Transverse colon (tissue), 4 donors: ENCODE measurements around the gene SATB2. TPM values are rescaled to one million over a fixed set of nuclear protein-coding genes. Genes with fewer than 3 reads are reported as not detected.

Source experiments
- DNase-seq: peaks from one replicate; pipeline ENCODE4 v3.0.0-alpha.2; 2019
- H3K27ac ChIP-seq, 4 donors: fragments of 200-600 bp; sonication (generic); 2 replicates each; pipeline ENCODE4 v1.5.1; 2016 to 2018; ENCODE audit warnings: inconsistent platforms in 4 of 4
- H3K27me3 ChIP-seq: fragments of 200-600 bp; sonication (generic); 2 replicates; pipeline ENCODE4 v1.5.1; 2017; ENCODE audit warnings: inconsistent platforms
- H3K36me3 ChIP-seq, 4 donors: fragments of 200-600 bp; sonication (generic); 2 replicates each; pipeline ENCODE4 v1.5.1; 2017 to 2019; ENCODE audit warnings: inconsistent platforms in 4 of 4
- H3K4me1 ChIP-seq, 4 donors: fragments of 200-600 bp; sonication (generic); 2 replicates each; pipeline ENCODE4 v1.5.1; 2017 to 2020; ENCODE audit warnings: inconsistent platforms in 4 of 4
- H3K4me3 ChIP-seq, 4 donors: fragments of 200-600 bp; sonication (generic); 1 replicate in 1 of 4; 2 replicates in 3 of 4; pipeline versions ENCODE4 v1.5.1 to v1.6.1; 2017 to 2019; ENCODE audit warnings: inconsistent platforms in 4 of 4
- H3K9me3 ChIP-seq, 2 donors: fragments of 200-600 bp; sonication (generic); 2 replicates each; pipeline ENCODE4 v1.5.1; 2017 to 2019; ENCODE audit warnings: inconsistent platforms in 2 of 2
- CTCF ChIP-seq, 5 experiments: fragments of 200-600 bp in 3 of 5; fragments of 450-650 bp in 2 of 5; sonication (generic) in 3 of 5; IDR thresholded peaks; 1 replicate in 2 of 5; 2 replicates in 3 of 5; pipeline ENCODE4 v1.5.1; 2016 to 2017; ENCODE audit warnings: antibody characterized with exemption in 5 of 5, inconsistent platforms in 3 of 5, mild to moderate bottlenecking in 2 of 5, moderate library complexity in 1 of 5
- EP300 ChIP-seq: sonication (generic); formaldehyde crosslinking; IDR thresholded peaks from one replicate; pipeline ENCODE4 v1.6.1; 2017; ENCODE audit warnings: antibody characterized with exemption, low read depth
- POLR2A ChIP-seq: fragments of 450-650 bp; IDR thresholded peaks from one replicate; pipeline ENCODE4 v1.6.1; 2016; ENCODE audit warnings: antibody characterized with exemption, mild to moderate bottlenecking, moderate library complexity
- POLR2AphosphoS5 ChIP-seq, 3 donors: sonication (generic); formaldehyde crosslinking; IDR thresholded peaks; one replicate each; pipeline ENCODE4 v1.6.1; 2016; ENCODE audit warnings: antibody characterized with exemption in 3 of 3
- WGBS, 2 donors: methylation state at CpG; one replicate each; pipeline ENCODE4 v1.1.5; 2018; ENCODE audit warnings: low coverage in 1 of 2; 5-methylcytosine and 5-hydroxymethylcytosine counted together
- in situ Hi-C, 4 donors: fragments of 200-750 bp; cut with MboI; loops; one replicate each; pipeline versions ENCODE4 v1.15.0 to v1.15.1; 2017; ENCODE audit warnings: low sequenced_read_pairs in 3 of 4, low pct_ligation_motif_present in 1 of 4, low pct_unique_long_range_greater_than_20kb in 1 of 4
- intact Hi-C: fragments of 100-400 bp; cut with DNase I; formaldehyde crosslinking; loops from one replicate; pipeline ENCODE4 v1.15.1; 2023; ENCODE audit warnings: low total_unique reads
- total RNA-seq, 4 donors: library from RNA; depleted of rRNA; stranded (reverse); fragments of >200 nt; gene quantifications; one replicate each; pipeline ENCODE4 v1.1.0, GENCODE V29; 2016

The SATB2 gene
- total RNA-seq, 4 donors from 2014 or later = 289 to 316 (median 293) TPM

DNA sequence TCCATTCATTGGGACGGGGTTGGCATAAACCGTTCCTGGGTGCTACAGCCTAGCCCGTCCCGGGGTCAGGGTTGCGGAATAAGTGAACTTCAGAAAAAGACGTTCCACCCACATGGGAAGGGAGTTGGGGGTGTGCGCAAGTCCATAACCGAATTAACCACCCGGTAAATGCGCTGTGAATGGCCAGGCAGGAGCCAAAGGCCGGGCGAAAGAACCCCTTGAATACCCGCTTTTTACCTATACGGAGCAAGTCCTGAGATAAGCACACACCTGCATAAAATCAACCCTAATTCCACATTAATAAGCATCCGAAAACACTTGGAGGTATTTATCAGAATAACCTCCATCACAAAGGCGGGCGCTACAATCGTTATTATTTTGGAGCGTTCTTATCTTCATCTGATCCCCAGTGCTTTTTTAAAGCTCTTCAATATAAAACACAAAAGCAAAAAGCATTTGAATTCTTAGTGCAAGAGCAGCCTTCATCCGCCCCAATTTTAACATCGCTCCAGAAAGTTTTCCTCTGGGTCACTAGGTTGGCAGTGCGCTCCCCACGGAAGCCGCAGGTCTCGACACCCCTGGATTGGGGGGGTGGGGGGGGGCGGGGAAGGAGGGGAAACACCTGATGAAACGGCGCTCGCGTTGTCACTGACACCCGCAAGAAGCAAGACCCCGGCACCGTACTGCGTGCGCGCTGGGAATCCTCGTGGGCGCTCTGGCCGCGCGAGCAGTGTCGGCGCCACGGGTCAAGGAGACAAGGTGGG is 1.2 kb downstream of the SATB2 start:
- peak overlapping the region; percentile 83 to 90 (median 87) for H3K27ac ChIP-seq
- no peak for DNase-seq
- peak overlapping the region; percentile 23 to 98 (median 70) for H3K4me3 ChIP-seq
- H3K9me3 ChIP-seq = no peaks in the 10 kb centered on the region
- in situ Hi-C loops (no loop called here), intact Hi-C loops (no loop called here)
- H3K36me3 ChIP-seq = no peaks in the 10 kb centered on the region
- H3K27me3 ChIP-seq = peaks cover 86% of the 10 kb centered on the region
- peaks cover 0 to 60% (median 16%) of the 10 kb centered on the region in 4 donors for H3K4me1 ChIP-seq
- no peak for TF ChIP-seq CTCF (IDR thresholded peaks at IDR 0.05)
- TF ChIP-seq POLR2AphosphoS5 (IDR thresholded peaks at IDR 0.05) = no peak
- TF ChIP-seq EP300 = no peak
- TF ChIP-seq POLR2A = no peak
- 8 to 9% methylated on average over 5 to 44 of the region's 44 CpGs for WGBS, 2 donors

DNA sequence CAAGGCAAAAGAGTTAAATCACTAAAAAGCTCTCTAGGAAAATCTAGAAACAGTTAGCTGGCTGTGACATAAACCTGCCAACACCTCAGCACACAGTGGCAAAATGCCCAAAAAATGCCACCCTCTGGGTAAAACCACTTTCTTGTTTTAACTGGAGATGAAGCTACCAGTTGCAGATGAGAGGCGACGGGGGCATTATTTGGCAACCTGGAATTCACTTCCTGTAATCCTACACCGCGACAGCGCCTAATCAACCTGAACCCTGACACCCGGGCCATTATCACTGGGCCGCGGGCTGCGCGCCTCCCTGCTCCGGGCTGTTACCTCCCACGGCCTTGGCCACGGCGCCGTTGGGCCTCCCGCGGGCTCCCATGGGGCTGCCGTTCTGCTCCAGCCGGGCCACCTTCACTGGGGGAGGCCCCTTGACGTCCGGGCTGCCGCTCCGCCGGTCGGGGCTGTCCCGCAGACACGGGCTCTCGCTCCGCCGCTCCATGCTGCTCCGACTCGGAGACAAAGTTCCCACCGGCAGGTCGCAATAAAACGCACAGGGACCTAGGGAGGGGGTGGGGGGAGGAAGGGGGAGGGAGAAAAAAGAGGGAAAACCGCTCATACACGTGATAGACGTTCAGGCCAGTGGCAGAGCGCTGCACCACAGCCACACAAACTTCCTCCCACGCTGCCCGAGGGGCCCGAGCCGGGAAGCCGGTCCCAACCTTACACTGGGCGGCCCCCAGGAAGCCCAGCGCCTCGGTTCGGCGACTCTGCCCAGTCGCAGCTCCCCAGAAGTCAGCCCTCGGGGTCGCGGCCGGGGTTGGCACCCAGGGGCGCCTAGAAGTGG is 2.0 kb downstream of the SATB2 start:
- TF ChIP-seq CTCF (IDR thresholded peaks at IDR 0.05) = no peak
- no peak for TF ChIP-seq EP300
- TF ChIP-seq POLR2A = peak; percentile 50
- peak; percentile 41 to 79 (median 42) for TF ChIP-seq POLR2AphosphoS5 (IDR thresholded peaks at IDR 0.05)
- H3K9me3 ChIP-seq = no peaks in the 10 kb centered on the region
- in situ Hi-C loops = no loop called here
- peaks cover 86% of the 10 kb centered on the region for H3K27me3 ChIP-seq
- H3K4me3 ChIP-seq = peak overlapping the region; percentile 23 to 98 (median 70)
- no peaks in the 10 kb centered on the region for H3K36me3 ChIP-seq
- intact Hi-C loops = no loop called here
- H3K27ac ChIP-seq = peak overlapping the region; percentile 83 to 90 (median 87)
- DNase-seq = peak; percentile 82
- peaks cover 0 to 67% (median 19%) of the 10 kb centered on the region in 4 donors for H3K4me1 ChIP-seq
- 4% methylated on average over 46 of the region's 55 CpGs; no CpG with 5 or more reads in 1 of the 2 donors for WGBS, 2 donors

- intact Hi-C loops = no loop called here
- H3K4me3 ChIP-seq = peak overlapping the region in 3 of 4 donors; percentile 68 to 98 (median 73)
- H3K27ac ChIP-seq = peak overlapping the region; percentile 83 to 90 (median 87)
- H3K9me3 ChIP-seq = no peaks in the 10 kb centered on the region
- 20 to 36% methylated on average over 6 to 7 of the region's 7 CpGs for WGBS, 2 donors
- TF ChIP-seq POLR2A (no peak), CTCF (IDR thresholded peaks at IDR 0.05) (no peak), POLR2AphosphoS5 (IDR thresholded peaks at IDR 0.05) (no peak), EP300 (no peak)
- H3K4me1 ChIP-seq = peaks cover 0 to 70% (median 20%) of the 10 kb centered on the region in 4 donors
- H3K27me3 ChIP-seq = peaks cover 82% of the 10 kb centered on the region
- in situ Hi-C loops = no loop called here
- H3K36me3 ChIP-seq = no peaks in the 10 kb centered on the region
- DNase-seq = no peak
Measured at GRCh38 chr2:199455210-199455544, 2.6 kb downstream of the SATB2 start.

- in situ Hi-C loops = no loop called here
- H3K4me1 ChIP-seq = peaks cover 0 to 83% (median 30%) of the 10 kb centered on the region in 4 donors
- H3K27ac ChIP-seq = peak overlapping the region in 1 of 4 donors; percentile 37
- H3K9me3 ChIP-seq = no peaks in the 10 kb centered on the region
- intact Hi-C loops = no loop called here
- H3K27me3 ChIP-seq = peaks cover 86% of the 10 kb centered on the region
- H3K4me3 ChIP-seq = peak overlapping the region in 2 of 4 donors; percentile 11 to 98
- TF ChIP-seq POLR2A (no peak), CTCF (IDR thresholded peaks at IDR 0.05) (no peak), POLR2AphosphoS5 (IDR thresholded peaks at IDR 0.05) (no peak), EP300 (no peak)
- H3K36me3 ChIP-seq = no peaks in the 10 kb centered on the region
- DNase-seq = no peak
Measured at GRCh38 chr2:199452991-199453379, 4.8 kb downstream of the SATB2 start.
